ENCODE data around the gene DNER. TPM values are rescaled to one million over a fixed set of nuclear protein-coding genes. Genes with fewer than 3 reads are reported as not detected.

DNER gene
- total and polyA plus RNA-seq, 2 of the 4 experiments (the other 2 are of a cell fraction), result under 0.01 to 0.14 TPM

GRCh38 chr2:229370509-229370908 is 343.8 kb downstream of the DNER start:
- POLR2A ChIA-PET (ENCODE audit: unreplicated experiment), result no interaction called here
- Histone ChIP-seq H4K8ac (ENCODE audit: low read depth in 2 of 2, low read length in 2 of 2) (no peak overlapping the region), H2BK20ac (ENCODE audit: low read depth, low read length) (no peak overlapping the region), H2AFZ (replicated peaks; ENCODE audit: low read length, poor library complexity) (no peak overlapping the region), H3K4ac (ENCODE audit: low read depth, low read length) (no peak overlapping the region), H3K56ac (ENCODE audit: extremely low read depth, insufficient read depth, low read length) (no peak overlapping the region), H3K18ac (ENCODE audit: low read depth, low read length) (no peak overlapping the region), H3K9me3 (ENCODE audit: control insufficient read depth, insufficient read depth, low read length) (peaks cover 5% of the 10 kb centered on the region), H3K9me1 (ENCODE audit: insufficient read depth, low read length) (no peaks in the 10 kb centered on the region), H2BK15ac (ENCODE audit: low read depth, low read length) (no peak overlapping the region), H3K4me3 (ENCODE audit: insufficient read depth, low read depth, low read length) (no peak overlapping the region), H4K20me1 (ENCODE audit: insufficient read depth, low read length) (no peaks in the 10 kb centered on the region), H3K23ac (ENCODE audit: low read depth, low read length) (no peak overlapping the region), H3K9ac (ENCODE audit: low read depth, low read length) (no peak overlapping the region), H2BK5ac (ENCODE audit: low read depth, low read length, poor library complexity, severe bottlenecking) (no peak overlapping the region), H2AK9ac (replicated peaks; ENCODE audit: low read depth, low read length, poor library complexity) (no peak overlapping the region), H3K27ac (ENCODE audit: insufficient read depth, low read length) (no peak overlapping the region), H3K4me2 (ENCODE audit: low read depth, low read length) (no peak overlapping the region), H4K5ac (ENCODE audit: low read depth, low read length) (no peak overlapping the region), H2AK5ac (ENCODE audit: low read depth, low read length) (no peak overlapping the region), H3K36me3 (ENCODE audit: control insufficient read depth, insufficient read depth, low read length) (no peaks in the 10 kb centered on the region), H3K79me1 (ENCODE audit: low read depth in 1 of 2, low read length in 2 of 2) (no peaks in the 10 kb centered on the region), H2BK120ac (ENCODE audit: low read depth, low read length) (no peak overlapping the region), H3K27me3 (ENCODE audit: control insufficient read depth, insufficient read depth, low read length) (no peaks in the 10 kb centered on the region), H4K91ac (ENCODE audit: insufficient read depth, low read depth, low read length) (no peak overlapping the region), H3K14ac (replicated peaks; ENCODE audit: low read depth, low read length) (no peak overlapping the region), H3K4me1 (ENCODE audit: control insufficient read depth, insufficient read depth, low read length) (no peaks in the 10 kb centered on the region)
- dilution Hi-C loops (cut with HindIII; ENCODE audit: low sequenced_read_pairs, unreplicated experiment), result no loop called here
- DNase-seq (no peak), ATAC-seq (ENCODE audit: low read depth) (no peak)
- TF ChIP-seq MAFK (IDR thresholded peaks at IDR 0.05; ENCODE audit: low read depth, low read length), result no peak
- no peak for TF ChIP-seq USF2 (IDR thresholded peaks at IDR 0.05; ENCODE audit: low read depth, low read length)
- no peak for TF ChIP-seq ELK1 (IDR thresholded peaks at IDR 0.05; ENCODE audit: borderline replicate concordance, low read depth, low read length)
- TF ChIP-seq POLR2A (IDR thresholded peaks at IDR 0.05; ENCODE audit: low read depth, low read length), result no peak
- no peak for TF ChIP-seq RCOR1 (IDR thresholded peaks at IDR 0.05; ENCODE audit: insufficient replicate concordance, low read length)
- no peak for TF ChIP-seq RAD21 (IDR thresholded peaks at IDR 0.05; ENCODE audit: low read length)
- no peak for TF ChIP-seq MAZ (IDR thresholded peaks at IDR 0.05; ENCODE audit: borderline replicate concordance, low read depth, low read length)
- no peak for TF ChIP-seq SMC3 (IDR thresholded peaks at IDR 0.05; ENCODE audit: low read depth, low read length)
- TF ChIP-seq NFE2L2 (IDR thresholded peaks at IDR 0.05; ENCODE audit: low read depth, low read length), result no peak
- TF ChIP-seq MXI1 (IDR thresholded peaks at IDR 0.05; ENCODE audit: borderline replicate concordance, low read depth, low read length), result no peak
- no peak for TF ChIP-seq FOS (IDR thresholded peaks at IDR 0.05; ENCODE audit: low read depth, low read length)
- no peak for TF ChIP-seq CHD1 (IDR thresholded peaks at IDR 0.05; ENCODE audit: low read depth, low read length)
- no peak for TF ChIP-seq CEBPB (IDR thresholded peaks at IDR 0.05; ENCODE audit: low read depth, low read length)
- TF ChIP-seq BHLHE40 (IDR thresholded peaks at IDR 0.05; ENCODE audit: low read depth, low read length), result no peak
- TF ChIP-seq RFX5 (IDR thresholded peaks at IDR 0.05; ENCODE audit: low read depth, low read length), result no peak
- CTCF ChIA-PET, result no interaction called here
- WGBS, 2 experiments (ENCODE audit: extremely low coverage in 2 of 2, insufficient read length in 1 of 2), result no CpG with 5 or more reads among the region's 3 CpGs
- in situ Hi-C loops (cut with MboI; ENCODE audit: low sequenced_read_pairs), result no loop called here
- intact Hi-C loops (cut with micrococcal nuclease), result no loop called here
- no TSS peak for BruUV-seq (replicated peaks)

All from IMR-90 (cell line).